Stimulated activated CD8-positive, alpha-beta memory T cell treated with anti-CD3 and anti-CD28 coated beads, Interleukin-2, amount 100 ng/mL, for 48 hours (primary cell): ENCODE data around the gene THADA.

Source experiments
- DNase-seq, 2 donors: peaks; one replicate each; pipeline ENCODE4 v3.0.0-alpha.2; 2020; ENCODE audit warnings: low read depth in 2 of 2

The THADA gene

GRCh38 chr2:43358410-43359201, 237.2 kb downstream of the THADA start:
- DNase-seq: no peak

GRCh38 chr2:43356774-43357173, 239.1 kb downstream of the THADA start:
- DNase-seq: no peak

GRCh38 chr2:43355399-43355798, 240.4 kb downstream of the THADA start:
- DNase-seq: no peak

GRCh38 chr2:43349904-43350303, 245.9 kb downstream of the THADA start:
- DNase-seq: no peak

DNA sequence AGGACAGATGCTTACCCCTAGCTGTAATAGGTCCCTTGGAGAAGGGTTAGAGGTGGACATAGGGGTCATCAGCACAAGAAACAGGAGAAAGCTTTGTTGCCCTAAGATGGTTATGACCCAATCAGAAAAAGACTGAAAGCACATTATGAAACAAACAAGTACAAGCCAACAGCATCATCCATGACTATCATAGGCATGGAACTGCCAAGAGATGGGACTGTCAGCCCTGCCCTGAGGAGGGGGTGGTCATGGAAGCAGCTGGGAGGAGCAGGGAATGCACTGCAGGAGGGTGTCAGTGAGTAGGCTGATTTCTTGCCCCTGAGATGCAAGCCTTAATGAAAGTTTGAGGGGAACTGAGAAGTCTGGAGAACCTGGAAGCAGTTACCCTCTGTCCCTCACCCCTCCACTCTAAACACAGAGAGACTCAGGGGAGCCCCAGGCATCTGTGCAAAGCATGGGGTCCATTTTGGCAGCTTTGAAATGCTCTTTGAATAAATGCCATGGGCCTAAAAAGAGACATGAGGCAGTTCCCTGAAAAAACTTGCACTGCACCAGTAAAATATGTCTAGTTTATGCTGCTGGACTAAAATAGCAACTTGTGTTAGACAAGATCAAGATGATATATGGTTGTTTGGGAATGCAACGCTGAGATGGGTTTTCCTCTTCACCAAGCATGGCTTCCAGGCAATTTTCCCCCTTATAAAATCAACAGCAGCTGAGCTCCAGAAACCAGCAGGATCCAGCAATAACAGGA, 246.8 kb downstream of the THADA start:
- no peak for DNase-seq

DNA sequence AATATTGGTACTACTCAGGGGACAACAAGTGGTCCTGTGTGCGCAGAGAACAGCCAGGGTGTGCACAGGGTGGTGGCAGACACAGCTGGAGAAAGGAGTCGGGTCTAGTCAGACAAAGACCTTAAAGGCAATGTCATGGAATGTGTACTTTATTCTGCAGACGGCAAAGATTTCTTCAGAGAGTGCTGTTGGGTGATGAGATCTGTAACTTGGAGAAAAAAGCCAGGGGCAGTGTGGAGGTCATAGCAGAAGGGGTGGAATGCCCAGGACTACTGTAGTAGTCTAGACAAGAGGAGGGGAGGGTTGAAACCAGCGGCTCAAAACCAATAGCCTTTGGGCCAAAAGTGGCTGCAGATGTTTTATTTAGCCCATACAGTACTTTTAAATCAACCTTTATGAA, 248.1 kb downstream of the THADA start:
- DNase-seq: no peak

DNA sequence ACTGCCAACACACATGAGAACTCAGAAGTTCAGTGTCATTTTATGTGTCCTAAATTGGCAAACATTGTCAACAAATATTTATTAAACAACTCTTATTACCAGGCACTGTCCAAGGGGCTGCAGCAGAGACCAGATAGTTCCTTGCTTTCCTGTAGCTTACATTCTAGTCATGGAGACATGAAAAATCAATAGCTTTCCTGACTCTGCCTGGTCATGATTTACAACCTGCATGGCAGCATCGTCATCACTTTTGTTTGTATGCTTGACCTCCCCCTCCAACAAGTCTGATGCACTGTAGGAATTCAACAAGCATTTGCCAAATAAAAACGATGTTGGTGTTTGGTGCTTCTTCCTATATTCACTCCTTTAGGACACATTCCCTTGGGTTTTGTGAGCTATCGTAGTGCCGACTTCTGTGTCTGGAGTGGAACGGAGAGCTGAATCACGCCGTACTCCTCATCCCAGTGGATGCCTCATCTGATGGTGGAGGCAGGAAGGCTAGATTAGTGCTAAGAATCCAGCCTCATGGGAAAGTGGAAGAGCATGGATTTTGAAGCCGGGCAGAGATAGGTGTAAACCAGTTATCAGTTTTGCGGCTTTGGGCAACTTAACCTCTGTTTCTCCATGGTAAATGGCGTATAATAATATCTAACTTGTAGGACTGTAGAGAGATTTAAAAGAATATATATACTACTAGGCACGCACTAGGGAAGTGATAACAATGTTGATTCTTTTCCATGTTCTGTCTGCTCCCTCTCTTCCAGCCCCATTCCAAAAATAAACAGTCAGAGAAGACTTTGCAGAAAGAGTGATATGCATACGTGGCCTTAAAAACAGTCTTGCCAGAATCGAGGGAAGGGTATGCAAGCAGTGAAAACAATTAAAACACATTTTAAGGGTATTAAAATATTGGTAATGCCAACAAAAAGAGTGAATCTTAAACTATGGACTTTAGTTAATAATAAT, 249.0 kb downstream of the THADA start:
- no peak for DNase-seq

DNA sequence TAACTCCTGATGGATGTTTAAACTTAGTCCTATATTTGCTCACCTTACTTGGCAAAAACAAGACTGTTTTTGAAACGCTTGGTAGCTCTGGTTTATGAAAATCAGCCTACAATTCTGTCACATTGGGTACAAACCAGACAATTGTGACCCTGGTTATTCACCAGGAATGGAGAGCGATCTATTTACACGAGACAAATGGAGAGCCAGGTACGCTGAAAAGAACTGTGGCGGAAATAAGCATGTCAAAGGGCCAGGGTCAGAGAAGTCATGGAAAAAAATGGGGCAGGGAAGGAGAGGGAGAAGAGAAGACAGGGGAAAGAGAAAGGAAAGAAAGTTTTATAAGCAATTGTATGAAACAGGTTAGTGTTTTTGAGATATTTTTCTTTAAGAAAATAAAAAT, 250.0 kb downstream of the THADA start:
- DNase-seq: no peak

GRCh38 chr2:43345391-43345813, 250.4 kb downstream of the THADA start:
- DNase-seq: no peak

- no peak for DNase-seq
Observed at GRCh38 chr2:43344868-43345373, 250.9 kb downstream of the THADA start.

- no peak for DNase-seq
Observed at GRCh38 chr2:43343573-43344304, 252.1 kb downstream of the THADA start.

- no peak for DNase-seq
Observed at GRCh38 chr2:43341959-43342757, 253.7 kb downstream of the THADA start.

DNA sequence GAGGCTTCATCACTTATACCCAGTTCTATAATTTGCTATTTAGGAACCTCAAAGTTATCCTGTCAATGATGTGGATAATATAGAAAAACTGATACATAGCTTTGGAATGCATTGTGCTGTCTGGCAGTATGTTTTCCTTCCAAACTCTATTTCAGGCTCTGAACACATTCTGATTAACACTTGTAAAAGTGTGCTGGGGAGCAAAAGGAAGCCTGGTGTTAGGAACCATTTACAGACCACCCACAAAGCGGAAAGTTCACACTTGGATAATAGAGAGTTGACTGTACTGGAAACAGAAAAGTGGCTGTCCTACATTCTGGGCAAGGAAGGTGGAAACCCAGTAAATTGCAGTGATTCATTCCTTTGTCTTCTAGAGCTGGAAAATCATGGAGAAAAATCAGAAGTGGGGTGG, 254.9 kb downstream of the THADA start:
- no peak for DNase-seq

DNA sequence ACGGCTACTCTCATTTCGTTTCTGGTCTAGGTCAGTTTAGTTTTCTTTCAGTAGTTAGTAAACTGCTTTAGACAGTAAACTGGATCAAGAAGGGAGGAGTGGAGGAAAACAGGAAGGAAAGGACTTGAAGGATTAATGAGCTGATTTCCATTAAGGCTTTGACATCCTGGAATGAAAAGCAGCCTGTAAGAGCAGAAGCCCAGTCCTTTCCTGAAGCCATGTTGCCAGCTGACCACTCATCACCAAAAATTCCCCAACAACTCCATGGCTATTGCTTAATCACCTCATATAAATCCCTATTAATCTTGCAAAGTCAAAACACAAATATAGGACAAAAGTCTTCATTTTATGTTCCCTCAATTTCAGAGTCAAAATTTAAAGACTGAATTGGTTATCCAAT, 255.8 kb downstream of the THADA start:
- no peak for DNase-seq

GRCh38 chr2:43333656-43334144, 262.1 kb downstream of the THADA start:
- DNase-seq: no peak

- no peak for DNase-seq
Observed at GRCh38 chr2:43333101-43333655, 262.7 kb downstream of the THADA start.

DNA sequence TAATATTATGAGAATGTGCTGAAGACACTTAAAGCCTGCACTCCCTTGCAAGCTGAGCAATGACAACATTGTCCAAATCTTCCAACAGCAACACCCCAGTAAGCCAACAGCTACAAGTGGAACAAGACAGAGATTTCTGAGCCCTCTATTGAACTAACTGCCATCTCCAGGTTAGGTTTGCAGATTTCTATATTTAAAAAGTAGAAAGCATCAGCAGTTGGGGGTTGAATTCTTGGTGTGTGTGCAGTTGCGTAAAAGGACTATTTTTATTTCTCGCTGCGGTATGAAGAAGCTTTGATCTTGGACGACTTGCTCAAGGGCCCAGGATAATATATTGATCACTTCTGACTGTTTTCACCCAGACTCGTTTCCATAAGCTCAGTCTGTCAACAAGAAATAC, 263.2 kb downstream of the THADA start:
- no peak for DNase-seq

GRCh38 chr2:43331422-43331821, 264.4 kb downstream of the THADA start:
- DNase-seq: no peak

- DNase-seq: no peak
Observed at GRCh38 chr2:43329637-43330036, 266.2 kb downstream of the THADA start.

DNA sequence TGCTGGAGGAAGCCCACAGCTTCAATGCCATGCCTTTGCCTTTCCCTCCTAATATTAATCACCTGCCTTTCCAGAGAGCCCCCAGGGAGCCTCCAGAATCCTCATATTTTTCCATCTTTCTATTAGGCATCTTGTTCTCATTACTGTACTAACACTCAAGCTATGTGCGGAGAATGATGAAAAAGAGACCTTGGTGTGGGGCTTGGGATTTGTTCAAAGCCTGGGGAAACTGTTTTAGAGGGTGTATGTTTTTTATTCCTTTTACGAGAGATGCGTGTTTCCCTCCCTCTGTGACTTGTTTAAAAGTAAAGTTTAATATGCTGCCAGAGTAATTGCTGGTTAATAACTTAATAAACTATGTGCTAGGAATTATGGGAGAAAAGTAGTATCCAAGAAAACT, 267.0 kb downstream of the THADA start:
- no peak for DNase-seq
